SK-N-SH treated with all-trans-retinoic acid at 6 μM for 48 hours (cell line): ENCODE data around the gene CILP.

Source experiments
- ATAC-seq: fragments of 200-7000 bp; cut with Tn5 transposase; 3 replicates; pipeline ENCODE4 v1.9.1; 2020; ENCODE audit warnings: mild to moderate bottlenecking, moderate library complexity
- ARNTL ChIP-seq: fragments of 450-650 bp; formaldehyde crosslinking; IDR thresholded peaks from 2 replicates; pipeline ENCODE4 v1.5.0; 2020; ENCODE audit warnings: low read depth, mild to moderate bottlenecking, moderate library complexity, borderline replicate concordance
- BACH2 ChIP-seq: fragments of 250-450 bp; sonication (Bioruptor Pico); IDR thresholded peaks from 2 replicates; pipeline ENCODE4 v1.9.0; 2021; ENCODE audit warnings: mild to moderate bottlenecking, borderline replicate concordance
- CSDC2 ChIP-seq: fragments of 250-450 bp; sonication (Bioruptor Pico); IDR thresholded peaks from 2 replicates; pipeline ENCODE4 v1.5.0; 2020; ENCODE audit warnings: mild to moderate bottlenecking, moderate library complexity
- CSRNP3 ChIP-seq: fragments of 250-450 bp; sonication (Bioruptor Pico); IDR thresholded peaks from 2 replicates; pipeline ENCODE4 v1.5.1; 2021; ENCODE audit warnings: mild to moderate bottlenecking, moderate library complexity
- ESRRG ChIP-seq: fragments of 250-450 bp; sonication (Bioruptor Pico); IDR thresholded peaks from 2 replicates; pipeline ENCODE4 v1.6.1; 2021; ENCODE audit warnings: mild to moderate bottlenecking
- GLIS3 ChIP-seq: fragments of 250-450 bp; sonication (Bioruptor Pico); IDR thresholded peaks from 2 replicates; pipeline ENCODE4 v1.5.0; 2020; ENCODE audit warnings: mild to moderate bottlenecking, moderate library complexity
- ISL1 ChIP-seq: fragments of 250-450 bp; sonication (Bioruptor Pico); IDR thresholded peaks from 2 replicates; pipeline ENCODE4 v2.1.2; 2022; ENCODE audit warnings: mild to moderate bottlenecking, moderate library complexity
- OSR1 ChIP-seq: fragments of 250-450 bp; sonication (Bioruptor Pico); IDR thresholded peaks from 2 replicates; pipeline ENCODE4 v1.8.0; 2022; ENCODE audit warnings: moderate library complexity, mild to moderate bottlenecking, inconsistent platforms
- PATZ1 ChIP-seq: fragments of 250-450 bp; sonication (Bioruptor Pico); IDR thresholded peaks from 2 replicates; pipeline ENCODE4 v1.8.0; 2020; ENCODE audit warnings: mild to moderate bottlenecking, moderate library complexity, borderline replicate concordance
- POU6F1 ChIP-seq: fragments of 250-450 bp; sonication (Bioruptor Pico); IDR thresholded peaks from 2 replicates; pipeline ENCODE4 v1.8.0; 2021; ENCODE audit warnings: low read depth, mild to moderate bottlenecking, moderate library complexity, borderline replicate concordance
- PPARA ChIP-seq: fragments of 250-450 bp; sonication (Bioruptor Pico); IDR thresholded peaks from 2 replicates; pipeline ENCODE4 v1.5.0; 2020; ENCODE audit warnings: mild to moderate bottlenecking, borderline replicate concordance
- RARB ChIP-seq: fragments of 250-450 bp; sonication (Bioruptor Pico); IDR thresholded peaks from 2 replicates; pipeline ENCODE4 v1.8.0; 2021; ENCODE audit warnings: mild to moderate bottlenecking, moderate library complexity
- SNAI2 ChIP-seq: fragments of 250-450 bp; sonication (Bioruptor Pico); IDR thresholded peaks from 2 replicates; pipeline ENCODE4 v1.5.0; 2020; ENCODE audit warnings: mild to moderate bottlenecking, moderate library complexity
- TCF4 ChIP-seq: fragments of 250-450 bp; sonication (Bioruptor Pico); IDR thresholded peaks from 2 replicates; pipeline ENCODE4 v1.8.0; 2021; ENCODE audit warnings: mild to moderate bottlenecking, moderate library complexity, borderline replicate concordance
- TOX ChIP-seq: fragments of 250-450 bp; sonication (Bioruptor Pico); IDR thresholded peaks from 2 replicates; pipeline ENCODE4 v1.8.0; 2021; ENCODE audit warnings: mild to moderate bottlenecking, moderate library complexity, borderline replicate concordance
- TSHZ2 ChIP-seq: fragments of 250-450 bp; sonication (Bioruptor Pico); IDR thresholded peaks from 2 replicates; pipeline ENCODE4 v1.5.0; 2020; ENCODE audit warnings: mild to moderate bottlenecking, moderate library complexity
- ZC3H10 ChIP-seq: fragments of 250-450 bp; sonication (Bioruptor Pico); IDR thresholded peaks from 2 replicates; pipeline ENCODE4 v1.5.1; 2021; ENCODE audit warnings: mild to moderate bottlenecking, moderate library complexity
- ZFP30 ChIP-seq: fragments of 450-650 bp; formaldehyde crosslinking; IDR thresholded peaks from 2 replicates; pipeline ENCODE4 v1.5.0; 2022; ENCODE audit warnings: mild to moderate bottlenecking, moderate library complexity
- ZNF565 ChIP-seq: fragments of 450-650 bp; formaldehyde crosslinking; conservative IDR thresholded peaks from 2 replicates; pipeline ENCODE4 v1.5.0; 2020; ENCODE audit warnings: low read depth, mild to moderate bottlenecking, moderate library complexity
- ZNF70 ChIP-seq: fragments of 450-650 bp; formaldehyde crosslinking; IDR thresholded peaks from 2 replicates; pipeline ENCODE4 v1.5.0; 2020; ENCODE audit warnings: mild to moderate bottlenecking, moderate library complexity
- ZNF8 ChIP-seq: fragments of 450-650 bp; formaldehyde crosslinking; IDR thresholded peaks from 2 replicates; pipeline ENCODE4 v1.5.0; 2020; ENCODE audit warnings: mild to moderate bottlenecking, moderate library complexity
- TF ChIP-seq, protein P1 (sequence below): fragments of 250-450 bp; sonication (Bioruptor Pico); IDR thresholded peaks from 2 replicates; pipeline ENCODE4 v1.5.1; 2020; ENCODE audit warnings: low read depth, mild to moderate bottlenecking, moderate library complexity

Gene CILP

DNA sequence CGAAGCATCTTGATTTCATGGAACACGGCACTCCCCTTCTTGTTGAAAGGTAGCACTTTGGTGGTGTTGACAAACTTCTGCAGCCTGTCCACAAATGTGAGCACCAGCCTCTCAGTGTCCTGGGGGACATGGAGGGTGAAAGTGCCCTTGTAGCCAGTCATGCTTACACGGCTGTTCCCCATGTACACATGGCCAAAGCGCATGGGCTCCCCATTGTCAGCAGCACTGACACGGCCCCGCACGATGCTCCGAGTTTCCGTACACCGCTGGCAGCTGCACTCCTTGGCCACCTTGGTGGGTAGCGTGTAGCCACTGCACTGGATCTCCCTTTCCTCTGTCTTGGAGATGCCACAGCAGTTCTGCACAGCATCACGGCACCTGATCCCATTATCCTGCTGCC is 12.7 kb downstream of the CILP start (continued):
- TF ChIP-seq POU6F1 (CRISPR knock-in tag): no peak
- TF ChIP-seq CSDC2 (CRISPR knock-in tag): no peak
- TF ChIP-seq CSRNP3: no peak
- TF ChIP-seq, all 23 proteins: peak for 0

DNA sequence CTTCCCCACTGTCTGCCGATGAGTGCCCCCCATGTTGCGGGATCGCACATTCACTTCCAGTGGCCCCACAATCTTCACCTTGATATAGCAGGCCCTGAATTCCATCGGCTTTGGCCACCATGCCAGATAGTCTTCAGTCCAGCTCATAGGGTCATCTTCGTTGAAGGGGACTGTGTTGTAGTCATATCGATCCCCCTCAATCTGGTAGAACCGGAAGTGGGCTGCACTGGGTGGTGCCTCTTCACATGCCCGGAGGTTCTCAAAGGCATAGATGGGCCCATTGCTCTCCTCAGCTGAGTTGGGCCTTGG is 14.0 kb downstream of the CILP start:
- TF ChIP-seq ISL1 (CRISPR knock-in tag) (no peak), GLIS3 (no peak), ZNF565 (no peak), CSRNP3 (no peak), TSHZ2 (CRISPR knock-in tag) (no peak), TOX (CRISPR knock-in tag) (no peak), RARB (CRISPR knock-in tag) (no peak), ARNTL (CRISPR knock-in tag) (no peak), PPARA (no peak), OSR1 (CRISPR knock-in tag) (no peak), ZNF8 (CRISPR knock-in tag) (no peak), ZNF70 (CRISPR knock-in tag) (no peak), CSDC2 (CRISPR knock-in tag) (no peak), TCF4 (no peak)
- TF ChIP-seq, protein P1, sequence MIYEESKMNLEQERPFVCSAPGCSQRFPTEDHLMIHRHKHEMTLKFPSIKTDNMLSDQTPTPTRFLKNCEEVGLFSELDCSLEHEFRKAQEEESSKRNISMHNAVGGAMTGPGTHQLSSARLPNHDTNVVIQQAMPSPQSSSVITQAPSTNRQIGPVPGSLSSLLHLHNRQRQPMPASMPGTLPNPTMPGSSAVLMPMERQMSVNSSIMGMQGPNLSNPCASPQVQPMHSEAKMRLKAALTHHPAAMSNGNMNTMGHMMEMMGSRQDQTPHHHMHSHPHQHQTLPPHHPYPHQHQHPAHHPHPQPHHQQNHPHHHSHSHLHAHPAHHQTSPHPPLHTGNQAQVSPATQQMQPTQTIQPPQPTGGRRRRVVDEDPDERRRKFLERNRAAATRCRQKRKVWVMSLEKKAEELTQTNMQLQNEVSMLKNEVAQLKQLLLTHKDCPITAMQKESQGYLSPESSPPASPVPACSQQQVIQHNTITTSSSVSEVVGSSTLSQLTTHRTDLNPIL (CRISPR knock-in tag): no peak
- TF ChIP-seq, all 23 proteins: peak for 0
- no peak for ATAC-seq

GRCh38 chr15:65196637-65197336 is 14.5 kb downstream of the CILP start:
- ATAC-seq: no peak
- no peak for TF ChIP-seq TCF4
- no peak for TF ChIP-seq CSDC2 (CRISPR knock-in tag)
- TF ChIP-seq ARNTL (CRISPR knock-in tag): no peak
- no peak for TF ChIP-seq ZNF70 (CRISPR knock-in tag)
- TF ChIP-seq, all 23 proteins: peak for 0

- ATAC-seq: no peak
- TF ChIP-seq ZC3H10 (CRISPR knock-in tag): no peak
- no peak for TF ChIP-seq PATZ1
- TF ChIP-seq, protein P1 (CRISPR knock-in tag): no peak
- no peak for TF ChIP-seq TOX (CRISPR knock-in tag)
- TF ChIP-seq BACH2 (CRISPR knock-in tag): no peak
- no peak for TF ChIP-seq ZNF565
- no peak for TF ChIP-seq ZFP30 (CRISPR knock-in tag)
- TF ChIP-seq CSRNP3: no peak
- no peak for TF ChIP-seq CSDC2 (CRISPR knock-in tag)
- TF ChIP-seq ARNTL (CRISPR knock-in tag): no peak
- TF ChIP-seq ISL1 (CRISPR knock-in tag): no peak
- no peak for TF ChIP-seq ESRRG
- TF ChIP-seq OSR1 (CRISPR knock-in tag): no peak
- TF ChIP-seq TCF4: no peak
- TF ChIP-seq SNAI2: no peak
These were observed 15.7 kb downstream of the CILP start for GRCh38 chr15:65195548-65195923.
